NCI-H524 treated with DMSO at 0.1 percent for 48 hours (cell line): ENCODE results near the gene SRPRB.

Experiments
- DNase-seq: peaks from one replicate; lab custom pipeline; 2025; lab: John Stamatoyannopoulos, UW

SRPRB gene

GRCh38 chr3:133840767-133841166 lies 35.2 kb downstream of the SRPRB start:
- DNase-seq: peak; percentile 24

DNA sequence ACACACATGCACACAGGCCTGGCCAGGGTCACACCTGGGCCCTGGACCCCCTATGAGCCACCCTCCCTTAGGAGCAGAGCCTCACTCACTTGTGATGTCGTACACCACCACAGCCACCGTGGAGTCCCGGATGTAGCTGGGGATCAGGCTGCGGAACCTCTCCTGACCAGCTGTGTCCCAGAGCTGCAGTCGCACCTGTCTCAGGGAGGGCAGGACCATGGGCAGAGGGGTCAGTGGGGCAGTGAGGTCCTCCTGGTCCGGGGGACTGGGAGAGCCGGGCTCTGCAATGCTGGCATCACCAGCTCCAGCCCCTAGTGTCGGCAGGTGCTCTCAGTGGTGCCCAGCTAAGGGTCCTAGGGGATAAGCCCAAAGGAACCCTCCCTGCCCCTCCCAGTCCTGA lies 35.6 kb downstream of the SRPRB start:
- DNase-seq: no peak

GRCh38 chr3:133842158-133842557 lies 36.5 kb downstream of the SRPRB start:
- DNase-seq: no peak

DNA sequence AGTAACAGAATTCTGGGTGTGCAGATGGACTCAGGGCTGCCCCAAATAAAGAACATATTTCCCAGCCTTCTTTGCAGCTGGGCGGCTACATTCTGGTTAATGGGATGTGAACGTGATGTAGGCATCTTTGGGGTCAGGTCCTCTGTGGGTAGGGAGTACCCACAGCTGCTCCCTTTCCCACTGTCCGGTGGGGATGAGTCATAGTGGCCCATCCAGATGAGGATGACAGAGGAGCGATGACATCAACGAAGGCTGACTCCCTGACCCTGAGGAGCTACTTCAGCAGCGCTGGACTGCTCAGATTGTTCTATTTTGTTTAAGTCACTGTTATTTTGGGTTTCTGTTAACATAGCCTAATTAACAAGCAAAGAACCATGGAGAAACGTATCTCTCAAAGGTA lies 38.0 kb downstream of the SRPRB start:
- DNase-seq: no peak

DNA sequence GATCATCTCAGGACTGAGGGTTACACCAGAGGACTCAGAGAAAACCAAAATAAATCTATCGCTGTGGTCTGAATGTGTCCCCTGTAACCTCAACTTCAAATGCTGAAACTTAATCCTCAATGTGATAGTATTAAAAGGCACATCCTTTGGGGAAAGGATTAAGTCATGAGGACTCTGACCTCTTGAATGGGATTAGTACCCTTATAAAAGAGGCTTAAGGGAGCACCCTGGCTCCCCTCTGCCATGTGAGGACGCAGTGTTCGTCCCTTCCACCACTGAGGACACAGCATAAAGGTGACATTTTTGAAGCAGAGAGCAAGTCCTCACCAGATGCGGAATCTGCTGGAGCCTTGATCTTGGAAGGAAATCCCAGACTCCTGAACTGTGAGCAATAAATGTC lies 39.5 kb downstream of the SRPRB start:
- DNase-seq: peak; percentile 92

DNA sequence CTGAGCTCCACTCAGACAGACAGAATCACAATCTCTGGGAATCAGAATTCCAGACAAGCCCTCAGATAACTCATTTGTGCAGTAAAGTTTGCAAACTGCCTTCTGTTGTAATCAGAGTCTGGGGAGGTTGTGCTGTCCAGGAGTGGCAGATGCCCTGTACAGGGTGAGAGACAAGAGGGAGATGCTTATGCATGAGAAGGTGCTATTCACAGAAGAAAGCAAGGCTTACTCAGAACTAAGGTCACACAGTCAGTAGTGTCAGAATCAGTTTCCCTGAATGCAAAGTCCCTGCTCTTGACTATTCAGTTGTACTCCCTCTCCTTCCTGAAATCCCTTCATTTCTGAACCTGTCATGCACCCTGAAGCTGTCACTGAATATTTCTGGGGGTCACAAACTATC lies 43.7 kb downstream of the SRPRB start:
- no peak for DNase-seq

DNA sequence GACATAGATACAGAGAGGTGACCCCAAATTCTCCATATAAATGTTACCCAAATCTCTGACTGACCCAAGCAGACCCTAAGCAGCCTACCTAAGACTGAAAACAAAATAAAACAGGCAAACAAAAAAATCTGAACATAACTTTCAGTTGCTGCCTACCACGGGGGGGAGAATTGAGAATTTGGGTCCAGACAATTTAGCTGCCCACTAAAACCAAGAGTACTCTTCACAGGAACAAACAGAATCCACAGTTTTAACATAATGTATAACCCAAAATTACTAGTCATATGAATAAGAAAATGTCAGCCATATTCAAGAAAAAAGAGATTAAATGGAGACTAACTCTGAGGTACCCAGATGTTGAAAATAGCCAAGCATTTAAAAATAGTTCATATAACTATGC lies 44.4 kb downstream of the SRPRB start:
- no peak for DNase-seq

- no peak for DNase-seq
Observed at GRCh38 chr3:133851266-133851906, 45.8 kb downstream of the SRPRB start.

DNA sequence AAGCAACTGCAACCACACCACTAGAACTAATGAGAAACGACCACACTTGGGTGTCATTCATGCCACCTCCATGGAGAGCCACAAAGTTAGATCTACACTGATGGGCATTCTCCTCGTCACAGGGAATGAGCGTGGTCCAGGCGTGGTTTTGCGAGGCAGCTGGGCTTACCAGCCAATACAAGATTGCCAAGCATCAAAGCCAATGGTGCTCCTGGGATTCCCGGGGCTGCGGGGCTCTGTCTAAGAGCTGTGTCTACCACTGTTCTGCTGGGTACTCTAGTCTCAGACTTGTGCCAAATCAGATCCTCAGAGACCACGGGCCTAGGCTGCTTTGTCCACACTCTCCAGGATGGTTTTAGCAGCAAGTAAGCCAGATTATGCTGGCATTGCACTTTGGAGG lies 46.3 kb downstream of the SRPRB start:
- DNase-seq: no peak

DNA sequence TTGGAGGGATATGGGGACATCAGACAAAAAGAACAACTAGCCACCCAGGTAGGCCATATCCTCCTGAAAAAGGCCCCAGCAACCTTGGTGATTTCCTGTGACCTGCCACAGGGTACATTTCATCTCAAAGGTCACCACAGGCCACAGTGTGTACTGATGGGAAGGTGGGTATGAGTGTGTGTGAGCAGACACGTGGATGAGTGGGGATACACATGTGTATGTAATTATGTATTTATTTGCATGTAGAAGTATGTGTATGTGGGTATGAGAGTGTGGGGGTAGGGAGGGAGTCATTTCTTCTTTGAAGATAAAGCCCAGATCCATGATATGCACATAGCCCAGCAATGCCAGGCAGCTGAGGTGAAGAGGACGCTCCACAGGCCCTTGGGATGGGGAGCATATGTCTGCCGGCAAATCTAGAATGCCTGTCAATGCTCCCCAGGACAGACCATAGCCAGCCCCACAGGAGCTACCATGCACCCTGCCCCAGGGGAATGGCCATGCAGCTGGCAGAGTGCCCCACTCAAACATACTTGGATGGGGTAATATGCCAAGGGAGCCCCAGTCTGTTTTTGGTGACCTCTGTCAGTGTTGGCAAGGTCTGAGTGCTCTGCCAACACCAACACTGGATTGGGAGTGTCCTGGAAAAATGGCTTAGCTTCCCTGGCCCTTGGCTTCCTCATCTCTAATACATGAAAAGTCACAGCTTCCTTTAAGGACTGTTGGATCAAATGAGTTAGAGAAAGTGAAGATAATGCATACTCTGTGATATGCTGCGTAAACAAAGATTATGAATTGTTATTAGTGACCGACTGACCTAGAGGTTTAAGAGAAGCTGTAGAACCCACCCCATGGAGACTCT lies 47.7 kb downstream of the SRPRB start:
- DNase-seq: no peak

GRCh38 chr3:133853925-133854227 lies 48.3 kb downstream of the SRPRB start:
- no peak for DNase-seq

DNA sequence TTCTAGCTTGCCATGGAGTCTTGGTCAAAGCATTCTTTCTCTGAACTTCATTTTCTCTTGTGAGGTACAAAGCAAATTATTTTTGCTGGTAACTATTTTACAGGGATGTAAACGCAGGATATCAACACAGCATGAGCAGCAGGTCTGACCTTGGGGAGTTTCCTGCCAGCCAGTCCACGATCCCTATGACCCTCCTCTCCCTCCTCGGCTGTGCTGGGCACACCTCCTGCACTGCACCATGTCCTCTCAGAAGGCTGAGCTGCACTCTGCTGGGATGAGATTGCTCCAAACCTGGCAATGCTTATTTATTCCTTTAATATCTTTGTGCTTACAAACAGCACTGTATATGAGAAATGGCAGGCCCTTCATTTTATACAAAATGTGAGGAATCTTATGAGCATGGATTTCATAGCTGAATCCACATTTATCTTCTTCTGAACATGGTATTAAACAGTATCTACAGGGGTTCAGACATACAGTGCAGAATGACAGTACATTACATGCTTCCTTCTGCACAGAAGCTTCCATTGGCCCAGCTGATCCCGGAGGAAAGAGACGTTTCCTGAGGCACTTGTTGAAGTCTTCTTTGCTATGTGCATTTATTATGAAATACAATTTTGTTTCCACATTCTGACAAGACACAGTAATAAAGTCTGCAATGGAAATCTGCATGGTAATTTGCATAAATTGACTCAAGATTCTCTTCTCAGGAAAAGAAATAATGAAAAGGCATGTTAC lies 48.8 kb downstream of the SRPRB start:
- no peak for DNase-seq

DNA sequence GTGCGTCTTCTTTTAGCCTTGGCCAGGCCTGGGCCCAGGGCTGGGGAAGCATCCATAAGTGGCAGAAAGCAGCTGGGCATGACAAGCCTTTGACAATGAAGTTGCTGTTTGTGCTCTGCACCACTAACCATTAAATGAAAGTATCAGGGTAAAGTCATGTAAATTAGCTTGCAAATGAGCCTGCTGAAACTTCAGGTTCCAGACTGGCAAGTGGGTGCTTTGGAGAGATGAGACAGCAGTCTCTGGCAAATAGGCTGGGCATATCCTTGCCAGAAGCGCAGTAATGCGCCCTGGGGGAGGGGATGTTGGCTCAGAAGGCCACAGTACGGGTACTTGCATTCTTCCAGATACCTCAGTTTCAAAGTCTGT lies 49.4 kb downstream of the SRPRB start:
- DNase-seq: no peak

GRCh38 chr3:133855772-133856171 lies 50.2 kb downstream of the SRPRB start:
- no peak for DNase-seq

- DNase-seq: no peak
Observed at GRCh38 chr3:133856316-133856715, 50.7 kb downstream of the SRPRB start.

- DNase-seq: no peak
Observed at GRCh38 chr3:133857767-133858166, 52.2 kb downstream of the SRPRB start.

DNA sequence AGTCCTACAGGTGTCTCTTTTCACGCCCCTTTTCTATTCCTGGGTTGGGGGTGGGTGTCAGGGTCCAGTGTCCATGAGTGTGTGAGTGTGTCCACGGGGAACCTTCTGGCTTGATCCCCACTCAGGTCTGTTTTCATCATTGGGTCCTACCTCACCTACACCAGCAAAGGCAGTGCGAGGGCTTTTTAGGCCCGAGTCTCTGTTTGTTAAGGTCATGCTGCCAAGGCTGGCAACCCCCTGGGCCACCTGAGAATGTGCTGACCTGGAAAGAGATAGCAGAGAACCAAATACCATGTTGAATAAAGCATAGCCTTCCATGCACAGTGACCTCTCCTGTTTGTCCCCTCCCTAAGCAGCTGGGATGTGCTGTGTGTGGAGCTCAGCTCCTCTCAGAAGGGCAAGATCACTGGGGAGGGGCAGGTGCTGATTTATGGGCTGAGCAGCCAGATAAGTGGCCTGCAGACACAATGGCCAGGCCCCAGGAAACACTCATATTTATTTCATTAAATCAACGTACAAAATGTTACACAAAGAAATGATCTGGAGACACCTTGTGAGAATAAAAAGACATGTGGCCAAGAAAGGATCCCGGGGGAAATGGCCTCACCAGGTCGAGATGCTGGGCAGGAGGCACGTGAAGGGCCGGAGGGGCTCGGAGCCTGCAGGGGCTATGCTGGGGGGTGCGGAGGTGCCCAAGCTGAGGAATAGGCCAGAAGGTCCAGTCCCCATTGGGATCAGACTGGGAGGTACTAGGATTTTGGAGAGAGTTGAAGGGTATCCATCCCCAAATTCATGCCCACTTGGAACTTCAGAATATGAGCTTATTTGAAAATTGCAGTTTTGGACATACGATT lies 54.0 kb downstream of the SRPRB start:
- no peak for DNase-seq

- no peak for DNase-seq
Observed at GRCh38 chr3:133860519-133860918, 54.9 kb downstream of the SRPRB start.

- DNase-seq: no peak
Observed at GRCh38 chr3:133862161-133862560, 56.5 kb downstream of the SRPRB start.

DNA sequence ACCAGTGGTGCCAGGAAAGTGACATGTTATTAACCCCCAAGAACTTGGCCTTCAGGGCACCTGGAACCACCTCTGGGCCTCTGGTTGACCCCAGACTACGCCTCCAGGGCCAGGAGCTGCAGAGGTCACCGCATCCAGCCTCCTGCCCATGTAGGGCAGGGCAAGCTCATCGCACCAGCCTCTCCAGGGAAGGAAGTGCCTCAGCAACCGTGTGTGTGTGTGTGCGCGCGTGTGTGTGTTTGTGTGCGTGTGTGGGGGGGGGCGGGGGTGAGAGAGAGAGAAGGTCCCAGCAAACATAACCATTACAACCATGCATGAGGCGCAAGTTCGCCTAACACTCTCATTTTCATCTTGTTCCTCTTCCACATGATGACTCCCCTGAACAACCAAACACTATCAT lies 58.3 kb downstream of the SRPRB start:
- no peak for DNase-seq

DNA sequence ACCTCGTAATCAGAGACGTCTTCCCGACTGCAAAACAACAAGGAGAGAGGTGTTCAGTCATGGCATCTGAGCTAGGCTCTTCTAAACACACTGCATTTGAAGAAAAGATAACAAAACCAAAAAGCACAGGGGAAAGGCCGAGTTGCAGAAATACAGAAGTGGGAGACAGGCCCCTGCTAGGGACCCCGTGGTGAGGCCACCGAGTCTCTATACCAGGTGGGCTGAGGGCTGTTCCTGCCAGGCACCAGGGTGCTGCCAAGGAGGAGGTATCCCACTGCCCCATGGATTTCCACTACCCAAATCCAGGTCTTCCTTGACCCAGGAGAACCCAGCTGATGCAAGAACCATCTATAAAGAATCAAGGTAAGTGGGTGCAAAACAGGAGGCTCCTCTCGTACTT lies 59.0 kb downstream of the SRPRB start:
- DNase-seq: no peak

GRCh38 chr3:133865136-133865855 lies 59.7 kb downstream of the SRPRB start:
- DNase-seq: no peak
